ENCODE data around the gene GUCA2A. TPM values are rescaled to one million over a fixed set of nuclear protein-coding genes. Genes with fewer than 3 reads are reported as not detected.

Gene GUCA2A
- polyA plus RNA-seq, 3 donors: not detected

GRCh38 chr1:42144711-42145388 lies 19.7 kb downstream of the GUCA2A start:
- no peak overlapping the region for H3K4me3 Mint-ChIP-seq
- Histone ChIP-seq H3K4me1 (ENCODE audit: control insufficient read depth in 1 of 2, insufficient read depth in 2 of 2, low read length in 2 of 2) (peaks cover 6 to 7% of the 10 kb centered on the region in 2 donors), H4K20me1 (ENCODE audit: insufficient read depth, low read length) (no peaks in the 10 kb centered on the region), H3K79me2 (ENCODE audit: insufficient read depth, low read length) (no peaks in the 10 kb centered on the region), H3K9ac (ENCODE audit: insufficient read depth, low read length, poor library complexity, severe bottlenecking) (no peak overlapping the region), H3K4me2 (replicated peaks; ENCODE audit: extremely low read depth, low read length, poor library complexity, severe bottlenecking) (no peak overlapping the region), H3K27me3 (ENCODE audit: control insufficient read depth in 2 of 2, insufficient read depth in 2 of 2, low read length in 2 of 2) (no peaks in the 10 kb centered on the region), H3K27ac (ENCODE audit: low read depth in 1 of 2, low read length in 2 of 2) (no peak overlapping the region), H2AFZ (ENCODE audit: insufficient read depth, low read depth, low read length, poor library complexity, severe bottlenecking) (no peak overlapping the region), H3K9me3 (replicated peaks in 1 of 2; ENCODE audit: control insufficient read depth in 1 of 2, insufficient read depth in 1 of 2, low read length in 2 of 2) (no peaks in the 10 kb centered on the region), H3K36me3 (replicated peaks in 1 of 2; ENCODE audit: control insufficient read depth in 1 of 2, insufficient read depth in 2 of 2, low read length in 2 of 2) (no peaks in the 10 kb centered on the region), H3K4me3 (replicated peaks in 1 of 3; ENCODE audit: low read depth in 2 of 3, low read length in 3 of 3) (no peak overlapping the region)
- H3K36me3 Mint-ChIP-seq: no peaks in the 10 kb centered on the region
- peaks cover 7 to 17% (median 12%) of the 10 kb centered on the region in 3 donors for H3K27me3 Mint-ChIP-seq (ENCODE audit: low read depth in 3 of 3)
- H3K27ac Mint-ChIP-seq: no peak overlapping the region
- no peak for DNase-seq
- WGBS (ENCODE audit: insufficient coverage): 77% methylated on average over 10 of the region's 12 CpGs
- TF ChIP-seq CTCF (IDR thresholded peaks at IDR 0.05): no peak
- H3K4me1 Mint-ChIP-seq: peaks cover 5% of the 10 kb centered on the region
- intact Hi-C loops (cut with micrococcal nuclease): no loop called here
- H3K9me3 Mint-ChIP-seq: no peaks in the 10 kb centered on the region

GRCh38 chr1:42143896-42144710 lies 20.4 kb downstream of the GUCA2A start:
- H3K4me1 ChIP-seq (ENCODE audit: control insufficient read depth in 1 of 2, insufficient read depth in 2 of 2, low read length in 2 of 2): peaks cover 6 to 7% of the 10 kb centered on the region in 2 donors
- DNase-seq: no peak
- H3K36me3 ChIP-seq (replicated peaks in 1 of 2; ENCODE audit: control insufficient read depth in 1 of 2, insufficient read depth in 2 of 2, low read length in 2 of 2): no peaks in the 10 kb centered on the region
- no peak overlapping the region for H3K27ac ChIP-seq (ENCODE audit: low read depth in 1 of 2, low read length in 2 of 2)
- no peaks in the 10 kb centered on the region for H3K27me3 ChIP-seq (ENCODE audit: control insufficient read depth in 2 of 2, insufficient read depth in 2 of 2, low read length in 2 of 2)
- H3K4me3 ChIP-seq (replicated peaks in 1 of 3; ENCODE audit: low read depth in 2 of 3, low read length in 3 of 3): no peak overlapping the region
- H3K79me2 ChIP-seq (ENCODE audit: insufficient read depth, low read length): no peaks in the 10 kb centered on the region
- no peak overlapping the region for H3K4me2 ChIP-seq (replicated peaks; ENCODE audit: extremely low read depth, low read length, poor library complexity, severe bottlenecking)
- H3K9ac ChIP-seq (ENCODE audit: insufficient read depth, low read length, poor library complexity, severe bottlenecking): no peak overlapping the region
- intact Hi-C loops (cut with micrococcal nuclease): no loop called here
- WGBS (ENCODE audit: insufficient coverage): 85% methylated on average over 4 of the region's 13 CpGs
- H3K36me3 Mint-ChIP-seq: no peaks in the 10 kb centered on the region
- TF ChIP-seq CTCF (IDR thresholded peaks at IDR 0.05): no peak
- H3K27me3 Mint-ChIP-seq (ENCODE audit: low read depth in 3 of 3): peaks cover 7 to 17% (median 11%) of the 10 kb centered on the region in 3 donors
- no peak overlapping the region for H3K27ac Mint-ChIP-seq
- H2AFZ ChIP-seq (ENCODE audit: insufficient read depth, low read depth, low read length, poor library complexity, severe bottlenecking): no peak overlapping the region
- H3K9me3 Mint-ChIP-seq: no peaks in the 10 kb centered on the region
- no peaks in the 10 kb centered on the region for H4K20me1 ChIP-seq (ENCODE audit: insufficient read depth, low read length)
- no peak overlapping the region for H3K4me3 Mint-ChIP-seq
- peaks cover 5% of the 10 kb centered on the region for H3K4me1 Mint-ChIP-seq
- H3K9me3 ChIP-seq (replicated peaks in 1 of 2; ENCODE audit: control insufficient read depth in 1 of 2, insufficient read depth in 1 of 2, low read length in 2 of 2): no peaks in the 10 kb centered on the region
